DND-41 (cell line): ENCODE measurements around the gene ALG12.

Experiments
- ATAC-seq: fragments of 200-7000 bp; cut with Tn5 transposase; 3 replicates; pipeline ENCODE4 v1.9.1; 2021; ENCODE audit warnings: low read depth; ENCODE audit not compliant: insufficient read depth
- DNase-seq: peaks from one replicate; pipeline ENCODE4 v3.0.0-alpha.2; 2020
- H2AFZ ChIP-seq: 2 replicates; pipeline ENCODE4 v1.6.0; 2012; ENCODE audit warnings: low read depth, low read length
- H3K27ac ChIP-seq: 2 replicates; pipeline ENCODE4 v1.5.1; 2012; ENCODE audit warnings: low read length, inconsistent platforms
- H3K27me3 ChIP-seq: fragments of 200-600 bp; sonication (generic); 2 replicates; pipeline ENCODE4 v1.6.0; 2012; ENCODE audit warnings: low read length, mild to moderate bottlenecking, inconsistent platforms; ENCODE audit not compliant: insufficient read depth, poor library complexity
- H3K36me3 ChIP-seq: 2 replicates; pipeline ENCODE4 v1.5.1; 2012; ENCODE audit warnings: low read length, inconsistent platforms; ENCODE audit not compliant: insufficient read depth
- H3K4me1 ChIP-seq: 2 replicates; pipeline ENCODE4 v1.5.1; 2012; ENCODE audit warnings: mild to moderate bottlenecking, low read length; ENCODE audit not compliant: insufficient read depth
- H3K4me2 ChIP-seq: 2 replicates; pipeline ENCODE4 v1.6.0; 2012; ENCODE audit warnings: mild to moderate bottlenecking, moderate library complexity, low read length, inconsistent platforms; ENCODE audit not compliant: insufficient read depth
- H3K4me3 ChIP-seq, 2 experiments: fragments of 200-600 bp in 1 of 2; shearing (Covaris generic) in 1 of 2; 2 replicates each; pipeline ENCODE4 v1.5.1; 2012 to 2016; ENCODE audit warnings: inconsistent platforms in 2 of 2, low read length in 2 of 2, mild to moderate bottlenecking in 2 of 2, low read depth in 1 of 2, moderate library complexity in 1 of 2
- H3K79me2 ChIP-seq: 2 replicates; pipeline ENCODE4 v1.6.0; 2012; ENCODE audit warnings: low read length, inconsistent platforms; ENCODE audit not compliant: insufficient read depth
- H3K9ac ChIP-seq: 2 replicates; pipeline ENCODE4 v1.6.0; 2012; ENCODE audit warnings: low read depth, mild to moderate bottlenecking, inconsistent platforms, low read length, moderate library complexity
- H3K9me3 ChIP-seq: 2 replicates; pipeline ENCODE4 v1.5.1; 2012; ENCODE audit warnings: low read length, moderate library complexity, mild to moderate bottlenecking, inconsistent platforms; ENCODE audit not compliant: insufficient read depth, severe bottlenecking
- H4K20me1 ChIP-seq: 2 replicates; pipeline ENCODE4 v1.6.0; 2012; ENCODE audit warnings: low read length; ENCODE audit not compliant: insufficient read depth
- CTCF ChIP-seq: IDR thresholded peaks from 2 replicates; pipeline ENCODE4 v1.5.1; 2012; ENCODE audit warnings: borderline replicate concordance, low read length, moderate library complexity, mild to moderate bottlenecking; ENCODE audit not compliant: poor library complexity, severe bottlenecking; ENCODE audit errors: extremely low read depth
- EZH2 ChIP-seq: IDR thresholded peaks from 3 replicates; pipeline ENCODE4 v1.6.1; 2012; ENCODE audit warnings: borderline replicate concordance, low read depth, mild to moderate bottlenecking, moderate library complexity, low read length, inconsistent platforms; ENCODE audit not compliant: severe bottlenecking

ALG12 gene

GRCh38 chr22:49966041-49966773 is 48.0 kb upstream of the ALG12 start:
- no peak overlapping the region for H2AFZ ChIP-seq
- H3K27ac ChIP-seq: no peak overlapping the region
- peaks cover 31% of the 10 kb centered on the region for H3K79me2 ChIP-seq
- no peak overlapping the region for H3K4me2 ChIP-seq
- DNase-seq (no peak), ATAC-seq (no peak)
- H3K4me3 ChIP-seq: no peak overlapping the region
- H3K4me1 ChIP-seq: peaks cover 41% of the 10 kb centered on the region
- no peaks in the 10 kb centered on the region for H3K9me3 ChIP-seq
- H3K27me3 ChIP-seq: no peaks in the 10 kb centered on the region
- TF ChIP-seq CTCF (no peak), EZH2 (no peak)
- peaks cover 30% of the 10 kb centered on the region for H3K36me3 ChIP-seq
- peaks cover 49% of the 10 kb centered on the region for H4K20me1 ChIP-seq
- no peak overlapping the region for H3K9ac ChIP-seq

- Histone ChIP-seq H3K9ac (no peak overlapping the region), H3K79me2 (peaks cover 37% of the 10 kb centered on the region), H3K4me1 (peaks cover 32% of the 10 kb centered on the region), H3K4me2 (no peak overlapping the region), H3K27me3 (no peaks in the 10 kb centered on the region), H2AFZ (no peak overlapping the region), H3K9me3 (no peaks in the 10 kb centered on the region), H3K36me3 (peaks cover 30% of the 10 kb centered on the region), H3K27ac (no peak overlapping the region), H3K4me3 (no peak overlapping the region), H4K20me1 (peaks cover 49% of the 10 kb centered on the region)
- TF ChIP-seq EZH2: no peak
- no peak for TF ChIP-seq CTCF
- ATAC-seq: no peak
- no peak for DNase-seq
These were observed 47.1 kb upstream of the ALG12 start for GRCh38 chr22:49965091-49966040.

GRCh38 chr22:49964136-49965090 is 46.2 kb upstream of the ALG12 start:
- peaks cover 35% of the 10 kb centered on the region for H3K4me1 ChIP-seq
- ATAC-seq (no peak), DNase-seq (peak; percentile 43)
- peaks cover 37% of the 10 kb centered on the region for H3K79me2 ChIP-seq
- peaks cover 49% of the 10 kb centered on the region for H4K20me1 ChIP-seq
- no peak overlapping the region for H3K4me3 ChIP-seq
- 0 out of 2 replicates have a peak overlapping the region, but pooled peaks have one; percentile 10 for H3K9ac ChIP-seq
- H3K27ac ChIP-seq: no peak overlapping the region
- TF ChIP-seq CTCF (no peak), EZH2 (no peak)
- peaks cover 30% of the 10 kb centered on the region for H3K36me3 ChIP-seq
- H2AFZ ChIP-seq: no peak overlapping the region
- no peaks in the 10 kb centered on the region for H3K9me3 ChIP-seq
- H3K4me2 ChIP-seq: no peak overlapping the region
- no peaks in the 10 kb centered on the region for H3K27me3 ChIP-seq
